Epidermal melanocyte (primary cell): ENCODE data around the gene MAST4.
"Not testable (repeated sequence)": the region's sequence is repeated elsewhere in the genome, so short reads cannot be mapped to it uniquely, and the experiment has no call there.

Experiments used
- DNase-seq: peaks from one replicate; pipeline ENCODE4 v3.0.0; 2011; ENCODE audit warnings: low spot score; ENCODE audit not compliant: insufficient read length

Gene MAST4

GRCh38 chr5:66805514-66806430 lies 209.6 kb downstream of the MAST4 start:
- no peak for DNase-seq

GRCh38 chr5:66807743-66808142 lies 211.6 kb downstream of the MAST4 start:
- DNase-seq = no peak

GRCh38 chr5:66808663-66809062 lies 212.5 kb downstream of the MAST4 start:
- no peak for DNase-seq

- no peak for DNase-seq
These were observed 214.0 kb downstream of the MAST4 start for GRCh38 chr5:66810151-66810550.

- DNase-seq = no peak
These were observed 214.7 kb downstream of the MAST4 start for GRCh38 chr5:66810848-66811261.

GRCh38 chr5:66812291-66812690 lies 216.1 kb downstream of the MAST4 start:
- DNase-seq = no peak

- DNase-seq = no peak
These were observed 217.1 kb downstream of the MAST4 start for GRCh38 chr5:66813306-66813705.

GRCh38 chr5:66814146-66814991 lies 218.2 kb downstream of the MAST4 start:
- no peak for DNase-seq

- DNase-seq = no peak
These were observed 222.2 kb downstream of the MAST4 start for GRCh38 chr5:66818304-66818934.

- DNase-seq = no peak
These were observed 222.7 kb downstream of the MAST4 start for GRCh38 chr5:66818935-66819328.

GRCh38 chr5:66820630-66821207 lies 224.5 kb downstream of the MAST4 start:
- DNase-seq = no peak

- no peak for DNase-seq
These were observed 225.7 kb downstream of the MAST4 start for GRCh38 chr5:66821688-66822429.

- DNase-seq = not testable (repeated sequence)
These were observed 226.7 kb downstream of the MAST4 start for GRCh38 chr5:66822906-66823305.

GRCh38 chr5:66824476-66824875 lies 228.3 kb downstream of the MAST4 start:
- DNase-seq = no peak

- no peak for DNase-seq
These were observed 230.1 kb downstream of the MAST4 start for GRCh38 chr5:66826263-66826662.

GRCh38 chr5:66826696-66827095 lies 230.5 kb downstream of the MAST4 start:
- DNase-seq = no peak

GRCh38 chr5:66828046-66828547 lies 231.9 kb downstream of the MAST4 start:
- DNase-seq = no peak

- peak; percentile 32 for DNase-seq
These were observed 232.6 kb downstream of the MAST4 start for GRCh38 chr5:66828548-66829357.

GRCh38 chr5:66829358-66829674 lies 233.1 kb downstream of the MAST4 start:
- no peak for DNase-seq

- DNase-seq = no peak
These were observed 233.6 kb downstream of the MAST4 start for GRCh38 chr5:66829826-66830225.
